ENCODE results near the gene COL18A1.
"Not testable (repeated sequence)": the region's sequence is repeated elsewhere in the genome, so short reads cannot be mapped to it uniquely, and the experiment has no call there.

The COL18A1 gene

DNA sequence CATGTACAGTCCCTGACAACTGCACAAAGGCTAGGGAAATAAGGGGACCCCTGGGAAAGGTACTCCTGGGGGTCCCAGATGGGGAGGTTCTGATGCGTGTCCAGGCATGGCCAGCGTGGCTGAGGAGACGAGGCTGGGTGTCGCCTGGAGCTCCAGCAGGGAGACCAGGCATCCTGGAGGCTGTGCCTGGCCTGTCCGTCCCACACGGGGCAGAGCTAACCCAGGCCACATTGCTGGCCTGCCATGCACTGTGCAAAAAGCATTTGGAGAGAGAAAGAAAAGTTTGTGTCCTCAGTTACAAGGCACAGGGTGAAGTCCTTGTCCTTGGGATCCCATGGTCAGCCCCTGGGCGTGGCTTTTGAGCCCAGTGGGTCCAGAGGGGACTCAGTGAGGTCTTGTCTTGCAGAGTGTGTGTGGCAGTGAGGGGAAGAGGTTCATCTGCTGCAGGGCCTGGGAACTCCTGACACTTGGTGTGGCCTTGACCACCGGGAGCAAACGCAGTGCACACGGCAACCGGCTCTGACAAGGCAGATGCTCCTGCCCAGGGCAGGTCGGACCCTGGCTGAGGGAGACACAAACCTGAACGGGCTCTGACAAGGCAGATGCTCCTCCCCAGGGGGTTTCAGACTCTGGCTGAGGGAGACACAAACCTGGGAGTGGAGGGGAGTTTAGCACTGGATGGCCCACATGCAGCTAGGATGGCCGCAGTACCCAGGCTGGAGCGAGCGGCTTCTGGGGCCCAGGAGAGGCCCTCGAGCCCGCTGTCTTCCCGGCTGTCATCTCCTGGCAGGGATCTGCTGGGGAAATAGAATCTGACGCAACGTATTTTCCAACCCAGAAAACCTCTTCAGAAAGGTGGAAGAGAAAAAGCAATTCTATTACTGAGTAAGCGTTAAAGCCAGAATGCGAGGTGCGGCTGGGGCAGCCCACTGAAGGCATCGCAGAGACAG lies 37.3 kb upstream of the COL18A1 start:
- no peak for DNase-seq

DNA sequence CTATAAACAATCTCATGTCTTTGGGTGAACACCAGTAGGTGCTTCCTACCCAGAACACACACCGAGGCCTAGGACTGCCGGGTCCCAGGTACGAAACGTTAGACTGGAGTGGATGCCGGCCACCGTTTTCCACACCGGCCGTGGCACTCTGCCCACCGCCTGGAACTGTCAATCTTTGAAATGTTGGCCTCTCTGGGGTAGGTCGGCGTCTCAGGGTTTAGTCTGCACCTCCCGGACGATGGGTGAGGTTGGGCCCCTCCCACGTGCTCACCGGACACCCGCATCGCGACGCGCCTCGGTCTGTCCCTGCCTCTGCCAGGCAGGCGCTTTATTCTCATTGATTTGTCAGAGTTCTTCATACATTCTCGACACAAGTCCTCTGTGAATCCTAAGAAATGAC lies 35.9 kb upstream of the COL18A1 start:
- DNase-seq = not testable (repeated sequence)

- DNase-seq = no peak
Observed at GRCh38 chr21:45370575-45370974, 34.4 kb upstream of the COL18A1 start.

GRCh38 chr21:45371081-45371480 lies 33.9 kb upstream of the COL18A1 start:
- no peak for DNase-seq

DNA sequence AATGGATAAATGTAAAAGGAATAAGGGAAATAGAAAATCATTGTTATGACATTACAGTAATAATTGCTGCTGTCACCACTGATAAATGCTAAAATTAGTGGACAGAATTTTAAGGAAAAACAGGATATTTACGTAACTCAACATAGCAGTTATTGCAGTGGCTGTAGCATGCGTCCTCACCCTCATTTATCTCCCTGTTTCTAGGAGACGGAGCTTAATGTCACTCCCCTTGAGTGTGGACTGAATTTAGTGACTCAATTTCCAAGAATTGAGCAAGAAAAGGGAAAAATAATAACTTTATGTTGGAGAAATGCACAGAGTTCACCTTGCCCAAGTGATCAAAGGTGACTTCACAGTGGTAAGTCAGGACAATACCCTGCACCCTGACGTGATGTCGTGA lies 33.3 kb upstream of the COL18A1 start:
- DNase-seq = no peak

GRCh38 chr21:45372732-45373355 lies 32.1 kb upstream of the COL18A1 start:
- no peak for DNase-seq

- no peak for DNase-seq
Observed at GRCh38 chr21:45373991-45374816, 30.8 kb upstream of the COL18A1 start.

GRCh38 chr21:45374826-45375455 lies 30.0 kb upstream of the COL18A1 start:
- DNase-seq = peak; percentile 31

DNA sequence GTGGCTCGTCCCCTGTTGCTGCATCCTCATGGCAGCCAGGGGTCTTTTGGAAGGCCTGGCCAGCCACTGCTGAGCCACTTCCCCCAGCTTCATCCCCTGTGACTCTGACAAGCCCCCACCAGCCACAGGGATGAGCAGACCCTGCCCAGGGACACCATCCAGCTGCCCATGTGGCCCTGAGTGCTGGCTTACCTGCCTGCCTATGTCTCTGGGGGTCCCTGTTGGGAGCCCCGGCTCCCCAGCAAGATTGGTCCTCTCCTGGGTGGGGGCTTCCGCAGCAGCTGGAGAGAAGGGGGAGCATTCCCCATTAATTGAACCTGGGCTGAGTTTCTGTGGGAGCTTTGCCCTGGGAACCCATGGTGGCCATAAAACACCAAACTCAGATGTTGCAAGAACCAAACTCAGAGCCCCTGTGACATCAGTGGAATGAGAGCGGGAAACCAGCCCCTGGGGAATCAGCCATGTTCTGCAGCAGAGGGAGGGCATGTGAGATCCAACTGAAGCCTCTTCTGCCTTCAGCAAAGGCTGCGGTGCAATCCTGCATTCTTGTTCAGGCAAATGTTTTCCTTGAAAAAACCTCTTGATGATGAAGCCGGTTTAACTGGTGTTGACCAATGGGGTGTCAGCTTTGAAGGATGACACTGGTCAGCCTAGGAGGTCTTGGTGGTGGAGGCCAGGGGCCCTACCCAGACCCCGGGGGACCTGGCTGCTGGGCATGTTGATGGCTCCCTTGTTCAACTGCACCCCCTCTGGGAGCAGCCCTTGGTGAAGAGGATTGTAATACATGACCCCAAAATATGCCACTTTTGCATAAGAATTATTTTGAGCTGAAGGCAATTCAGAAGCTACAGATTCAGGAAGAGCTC lies 28.3 kb upstream of the COL18A1 start:
- DNase-seq = peak; percentile 21

DNA sequence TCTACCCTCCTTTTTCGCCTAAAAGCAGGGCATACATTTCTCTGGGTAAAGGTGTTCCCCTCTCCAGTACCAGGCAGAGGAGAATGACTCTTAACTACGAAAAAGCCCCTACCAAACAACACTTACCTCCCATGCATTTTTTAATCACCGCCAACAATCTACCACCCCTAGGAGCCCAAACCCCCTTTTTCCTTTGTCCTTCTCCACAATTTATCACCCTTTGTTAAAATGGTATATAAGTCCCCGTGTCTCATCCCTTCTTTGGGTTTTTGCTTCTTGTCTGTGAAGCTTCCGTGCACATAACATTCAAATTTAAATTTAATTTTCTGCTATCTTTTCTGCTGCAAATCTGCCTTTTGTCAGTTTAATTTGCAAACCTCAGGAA lies 27.6 kb upstream of the COL18A1 start:
- DNase-seq = no peak

GRCh38 chr21:45377866-45378257 lies 27.1 kb upstream of the COL18A1 start:
- peak; percentile 25 for DNase-seq

GRCh38 chr21:45378258-45378966 lies 26.6 kb upstream of the COL18A1 start:
- peak; percentile 42 for DNase-seq

- DNase-seq = peak; percentile 24
Observed at GRCh38 chr21:45379171-45379900, 25.6 kb upstream of the COL18A1 start.

DNA sequence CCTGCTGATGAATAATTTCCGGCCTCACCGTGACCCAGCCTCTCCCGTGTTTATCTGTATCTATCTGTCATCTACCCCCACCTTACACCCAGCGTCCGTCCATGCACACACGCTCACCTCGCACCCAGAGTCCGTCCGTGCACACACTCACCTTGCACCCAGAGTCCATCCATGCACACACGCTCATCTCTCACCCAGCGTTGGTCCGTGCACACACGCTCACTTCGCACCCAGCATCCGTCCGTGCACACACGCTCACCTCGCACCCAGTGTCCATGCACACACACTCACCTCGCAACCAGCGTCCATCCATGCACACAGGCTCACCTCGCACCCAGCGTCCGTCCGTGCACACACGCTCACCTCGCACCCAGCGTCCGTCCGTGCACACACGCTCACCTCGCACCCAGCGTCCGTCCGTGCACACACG lies 25.0 kb upstream of the COL18A1 start:
- peak; percentile 37 for DNase-seq

DNA sequence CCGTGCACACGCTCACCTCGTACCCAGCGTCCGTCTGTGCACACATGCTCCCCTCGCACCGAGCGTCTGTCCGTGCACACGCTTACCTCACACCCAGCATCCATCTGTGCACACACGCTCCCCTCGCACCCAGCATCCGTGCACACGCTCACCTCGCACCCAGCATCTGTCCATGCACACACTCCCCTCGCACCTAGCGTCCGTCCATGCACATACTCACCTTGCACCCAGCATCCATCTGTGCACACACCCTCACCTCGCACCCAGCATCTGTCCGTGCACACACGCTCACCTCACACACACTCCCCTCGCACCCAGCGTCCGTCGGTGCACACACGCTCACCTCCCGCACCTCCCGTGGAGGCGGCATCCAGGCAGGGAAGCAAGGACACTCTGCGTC lies 24.4 kb upstream of the COL18A1 start:
- DNase-seq = peak; percentile 7

GRCh38 chr21:45381036-45381787 lies 23.8 kb upstream of the COL18A1 start:
- DNase-seq = peak; percentile 36

DNA sequence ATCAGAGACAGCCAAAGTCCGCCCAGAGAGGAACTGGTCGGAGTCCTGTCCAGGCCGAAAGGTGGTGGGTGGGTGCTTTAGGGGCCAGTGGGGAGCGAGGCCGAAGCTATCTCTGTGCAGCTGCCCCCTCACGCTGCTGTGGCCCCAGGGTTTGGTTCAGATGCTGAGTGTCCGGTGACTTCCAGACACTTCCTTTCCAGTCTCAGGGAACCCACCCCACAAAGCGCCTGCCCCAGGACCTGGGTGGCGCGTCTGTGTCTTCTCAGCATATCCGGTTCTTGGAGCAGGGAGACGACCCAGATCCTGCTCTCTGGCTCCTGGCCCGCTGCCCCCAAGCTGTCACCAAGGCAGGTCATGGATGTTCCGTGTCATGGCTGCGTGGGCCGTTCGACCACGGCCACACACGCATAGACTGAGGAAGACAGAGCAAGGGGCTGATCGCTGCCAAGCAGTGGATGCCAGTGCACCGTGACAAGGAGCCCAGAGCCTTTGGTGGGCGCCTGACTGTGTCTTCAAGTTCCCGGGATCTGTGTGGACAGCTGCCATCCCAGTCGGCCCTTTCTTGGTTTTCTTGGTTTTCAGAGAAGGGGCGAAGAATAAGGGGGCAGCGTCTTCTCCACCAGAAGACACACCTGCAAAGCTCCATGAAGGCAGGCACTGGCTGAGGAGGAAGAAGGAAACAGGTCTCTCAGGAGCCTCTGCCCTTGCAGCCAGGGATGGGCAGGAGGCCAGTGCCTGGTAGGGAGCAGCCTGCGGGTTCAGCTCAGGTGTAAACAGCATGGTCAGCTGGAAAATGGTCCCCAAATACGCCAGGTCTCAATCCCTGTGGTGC lies 22.9 kb upstream of the COL18A1 start:
- peak; percentile 23 for DNase-seq

- peak; percentile 25 for DNase-seq
Observed at GRCh38 chr21:45382697-45382997, 22.3 kb upstream of the COL18A1 start.

DNA sequence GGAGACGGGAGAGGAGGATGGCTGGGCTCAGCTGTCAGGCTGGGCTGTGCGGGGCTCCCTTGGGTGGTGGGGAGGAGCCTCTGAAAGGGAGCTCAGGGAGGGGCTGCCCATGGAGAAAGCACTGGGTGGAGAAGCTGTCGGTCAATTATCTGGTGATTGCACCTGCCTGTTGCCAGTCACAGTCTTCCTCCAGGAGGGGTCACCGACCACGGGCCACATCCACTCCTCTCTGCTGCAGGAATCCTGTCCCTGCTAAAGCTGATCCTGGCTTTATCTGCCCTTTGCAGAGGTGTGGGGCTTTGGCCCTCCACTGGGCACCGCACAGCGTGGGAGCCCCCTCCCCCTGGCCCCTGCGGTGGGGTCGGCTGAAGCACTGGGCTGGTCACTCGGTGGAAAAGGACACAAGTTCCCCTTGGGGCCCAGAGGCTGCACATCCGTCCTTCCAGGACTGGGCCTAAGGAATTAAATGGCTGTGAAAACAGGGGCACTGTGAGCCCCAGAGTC lies 21.8 kb upstream of the COL18A1 start:
- DNase-seq = peak; percentile 41

All from right forelimb (tissue), 1 donor.